Colonic mucosa (tissue), 4 donors: ENCODE measurements around the gene TSR1. TPM values are rescaled to one million over a fixed set of nuclear protein-coding genes. Genes with fewer than 3 reads are reported as not detected.

Source experiments
- DNase-seq: peaks from one replicate; pipeline ENCODE4 v3.0.0-alpha.2; 2020
- H3K27ac ChIP-seq: fragments of 200-600 bp; one replicate; pipeline ENCODE4 v1.8.0; 2021
- H3K27me3 ChIP-seq: fragments of 200-600 bp; one replicate; pipeline ENCODE4 v1.8.0; 2021
- H3K36me3 ChIP-seq: fragments of 200-600 bp; one replicate; pipeline ENCODE4 v1.8.0; 2021
- H3K4me1 ChIP-seq: fragments of 200-600 bp; one replicate; pipeline ENCODE4 v1.8.0; 2021; ENCODE audit warnings: mild to moderate bottlenecking
- H3K4me3 ChIP-seq: fragments of 200-600 bp; one replicate; pipeline ENCODE4 v1.8.0; 2021
- H3K9ac ChIP-seq, 2 donors: one replicate each; pipeline ENCODE4 v1.7.0; 2013; ENCODE audit warnings: control low read depth in 2 of 2, low read depth in 2 of 2, low read length in 2 of 2
- H3K9me3 ChIP-seq: fragments of 200-600 bp; one replicate; pipeline ENCODE4 v1.8.0; 2021
- CTCF ChIP-seq: fragments of 200-600 bp; IDR thresholded peaks from one replicate; pipeline ENCODE4 v1.8.0; 2022; ENCODE audit warnings: antibody characterized with exemption, mild to moderate bottlenecking
- intact Hi-C: fragments of 100-400 bp; cut with DNase I; formaldehyde crosslinking; loops from one replicate; pipeline ENCODE4 v1.14.1; 2022
- total RNA-seq, 2 donors: library from RNA; stranded (reverse); fragmentation: NEBNext Ultra II Directional in 1 of 2; extraction: Animal tissue kit (Norgen Biotek cat#: 25700) in 1 of 2; gene quantifications; one replicate each; pipeline ENCODE4 v1.2.1, GENCODE V29; 2021
- donor health status: healthy.
- donor health status: DM: no; HTN: no; CAD: no.
- donor health status: DM: no; HTN: no; CAD: no.

Gene TSR1
- total RNA-seq, 2 donors from 2014 or later = 13.7 to 28.5 TPM

GRCh38 chr17:2346475-2346874 is 10.2 kb upstream of the TSR1 start:
- no peak for TF ChIP-seq CTCF
- intact Hi-C loops = no loop called here
- H3K36me3 ChIP-seq = no peaks in the 10 kb centered on the region
- no peaks in the 10 kb centered on the region for H3K9me3 ChIP-seq
- H3K4me1 ChIP-seq = no peaks in the 10 kb centered on the region
- no peak for DNase-seq
- no peak overlapping the region for H3K27ac ChIP-seq
- H3K9ac ChIP-seq = no peak overlapping the region
- H3K27me3 ChIP-seq = no peaks in the 10 kb centered on the region
- H3K4me3 ChIP-seq = no peak overlapping the region

GRCh38 chr17:2344528-2344927 is 8.3 kb upstream of the TSR1 start:
- Histone ChIP-seq H3K36me3 (no peaks in the 10 kb centered on the region), H3K4me1 (no peaks in the 10 kb centered on the region), H3K27me3 (no peaks in the 10 kb centered on the region), H3K9me3 (no peaks in the 10 kb centered on the region), H3K27ac (no peak overlapping the region), H3K4me3 (no peak overlapping the region), H3K9ac (no peak overlapping the region)
- TF ChIP-seq CTCF = no peak
- intact Hi-C loops = no loop called here
- DNase-seq = no peak

- no peak for TF ChIP-seq CTCF
- Histone ChIP-seq H3K27me3 (no peaks in the 10 kb centered on the region), H3K9ac (no peak overlapping the region), H3K36me3 (no peaks in the 10 kb centered on the region), H3K4me1 (no peaks in the 10 kb centered on the region), H3K4me3 (no peak overlapping the region), H3K27ac (no peak overlapping the region), H3K9me3 (no peaks in the 10 kb centered on the region)
- intact Hi-C loops = no loop called here
- DNase-seq = peak; percentile 34
Observed at GRCh38 chr17:2343421-2343820, 7.2 kb upstream of the TSR1 start.

GRCh38 chr17:2338315-2338657 is 2.0 kb upstream of the TSR1 start:
- H3K9ac ChIP-seq = peak overlapping the region; percentile 72 to 90

GRCh38 chr17:2337544-2338314 is 1.5 kb upstream of the TSR1 start:
- intact Hi-C loops = loop anchor here (5.0 kb wide), 1 partner anchor 35 kb away; the partner anchor contains the start of genes SMG6 and SRR
- H3K4me3 ChIP-seq = peak overlapping the region; percentile 64
- H3K9me3 ChIP-seq = no peaks in the 10 kb centered on the region
- H3K9ac ChIP-seq = peak overlapping the region; percentile 72 to 90
- H3K27ac ChIP-seq = peak overlapping the region; percentile 83
- no peaks in the 10 kb centered on the region for H3K27me3 ChIP-seq
- no peak for TF ChIP-seq CTCF
- peak; percentile 69 for DNase-seq
- H3K4me1 ChIP-seq = peaks cover 5% of the 10 kb centered on the region
- H3K36me3 ChIP-seq = no peaks in the 10 kb centered on the region

More at GRCh38 chr17:2338315-2338657, 2.0 kb upstream of the TSR1 start:
- Histone ChIP-seq H3K36me3 (no peaks in the 10 kb centered on the region), H3K27me3 (no peaks in the 10 kb centered on the region), H3K4me3 (peak overlapping the region; percentile 64), H3K9me3 (no peaks in the 10 kb centered on the region), H3K27ac (peak overlapping the region; percentile 83), H3K4me1 (peaks cover 5% of the 10 kb centered on the region)
- intact Hi-C loops = loop anchor here (5.0 kb wide), 1 partner anchor 36 kb away; the partner anchor contains the start of genes SMG6 and SRR
- DNase-seq = no peak
- TF ChIP-seq CTCF = no peak
